Retinal pigment epithelial cell (primary cell): ENCODE results near the gene UNC5C.

Experiments
- DNase-seq: peaks from one replicate; pipeline ENCODE4 v3.0.0-alpha.2; 2010; ENCODE audit warnings: low read depth
- H3K4me3 ChIP-seq: 2 replicates; pipeline ENCODE4 v1.5.1; 2011; ENCODE audit warnings: mild to moderate bottlenecking, low read length, control low read depth, moderate library complexity
- CTCF ChIP-seq: conservative IDR thresholded peaks from 2 replicates; pipeline ENCODE4 v1.5.1; 2011; ENCODE audit warnings: low read depth, low read length, control low read depth, inconsistent platforms

Gene UNC5C

GRCh38 chr4:95289028-95289634 is 259.6 kb downstream of the UNC5C start:
- DNase-seq = no peak
- TF ChIP-seq CTCF = no peak
- no peak overlapping the region for H3K4me3 ChIP-seq

- no peak for DNase-seq
- no peak for TF ChIP-seq CTCF
These were observed 260.2 kb downstream of the UNC5C start for GRCh38 chr4:95288552-95288951.

GRCh38 chr4:95285797-95286196 is 263.0 kb downstream of the UNC5C start:
- no peak for DNase-seq
- no peak for TF ChIP-seq CTCF
- H3K4me3 ChIP-seq = no peak overlapping the region

More at GRCh38 chr4:95288552-95288951, 260.2 kb downstream of the UNC5C start:
- no peak overlapping the region for H3K4me3 ChIP-seq

GRCh38 chr4:95284655-95285054 is 264.1 kb downstream of the UNC5C start:
- H3K4me3 ChIP-seq = no peak overlapping the region
- no peak for TF ChIP-seq CTCF
- DNase-seq = no peak

- DNase-seq = no peak
- no peak for TF ChIP-seq CTCF
- H3K4me3 ChIP-seq = no peak overlapping the region
These were observed 265.5 kb downstream of the UNC5C start for GRCh38 chr4:95283320-95283719.

GRCh38 chr4:95272797-95273196 is 276.0 kb downstream of the UNC5C start:
- DNase-seq = no peak
- H3K4me3 ChIP-seq = no peak overlapping the region
- no peak for TF ChIP-seq CTCF

GRCh38 chr4:95272036-95272435 is 276.7 kb downstream of the UNC5C start:
- no peak for DNase-seq
- TF ChIP-seq CTCF = no peak
- H3K4me3 ChIP-seq = no peak overlapping the region
